DOHH2 (cell line): ENCODE results near the gene TTC28.

Experiments used
- H3F3A ChIP-seq: fragments of 200-600 bp; sonication (generic), shearing (Covaris generic); 2 replicates; pipeline ENCODE4 v1.6.0; 2016; ENCODE audit warnings: antibody characterized with exemption, mild to moderate bottlenecking; ENCODE audit not compliant: control insufficient read depth, insufficient read depth
- H3K27ac ChIP-seq: fragments of 200-600 bp; sonication (generic); 2 replicates; pipeline ENCODE4 v1.5.1; 2014; ENCODE audit warnings: low read depth, mild to moderate bottlenecking, low read length, moderate library complexity
- H3K27me3 ChIP-seq: fragments of 200-600 bp; sonication (generic); 2 replicates; pipeline ENCODE4 v1.6.1; 2014; ENCODE audit warnings: mild to moderate bottlenecking, low read length, mixed read lengths; ENCODE audit not compliant: control insufficient read depth
- H3K36me3 ChIP-seq: fragments of 200-600 bp; sonication (generic); 2 replicates; pipeline ENCODE4 v1.6.1; 2014; ENCODE audit warnings: mild to moderate bottlenecking, low read length, moderate library complexity, mixed read lengths; ENCODE audit not compliant: control insufficient read depth
- H3K4me1 ChIP-seq: fragments of 200-600 bp; sonication (generic); 2 replicates; pipeline ENCODE4 v1.6.1; 2014; ENCODE audit warnings: mild to moderate bottlenecking, low read length, mixed read lengths; ENCODE audit not compliant: control insufficient read depth
- H3K4me2 ChIP-seq: fragments of 200-600 bp; sonication (generic); 2 replicates; pipeline ENCODE4 v1.6.0; 2014; ENCODE audit warnings: mild to moderate bottlenecking, low read length, moderate library complexity
- H3K4me3 ChIP-seq: fragments of 200-600 bp; sonication (generic); 2 replicates; pipeline ENCODE4 v1.5.1; 2014; ENCODE audit warnings: mild to moderate bottlenecking, low read length, mixed read lengths
- H3K79me2 ChIP-seq: fragments of 200-600 bp; sonication (generic); 2 replicates; pipeline ENCODE4 v1.6.1; 2014; ENCODE audit warnings: mild to moderate bottlenecking, low read length, mixed read lengths; ENCODE audit not compliant: control insufficient read depth
- H3K9me2 ChIP-seq: fragments of 200-600 bp; sonication (generic); replicated peaks from 2 replicates; pipeline ENCODE4 v1.6.1; 2014; ENCODE audit warnings: mild to moderate bottlenecking, low read length, mixed read lengths; ENCODE audit not compliant: control insufficient read depth
- H3K9me3 ChIP-seq: fragments of 200-600 bp; sonication (generic); 2 replicates; pipeline ENCODE4 v1.6.1; 2014; ENCODE audit warnings: antibody characterized with exemption, low read length, mixed read lengths; ENCODE audit not compliant: control insufficient read depth, insufficient read depth
- H4K20me1 ChIP-seq: fragments of 200-600 bp; sonication (generic); 2 replicates; pipeline ENCODE4 v1.6.0; 2014; ENCODE audit warnings: low read depth, mild to moderate bottlenecking, antibody characterized with exemption, low read length, moderate library complexity; ENCODE audit not compliant: control insufficient read depth, insufficient read depth
- CTCF ChIP-seq: fragments of 200-600 bp; sonication (generic); IDR thresholded peaks from one replicate; pipeline ENCODE4 v1.5.1; 2014; ENCODE audit warnings: antibody characterized with exemption, mild to moderate bottlenecking, low read depth, low read length; ENCODE audit not compliant: poor library complexity, severe bottlenecking
- EZH2phosphoT487 ChIP-seq: fragments of 200-600 bp; sonication (generic); IDR thresholded peaks from 2 replicates; pipeline ENCODE4 v1.6.1; 2017; ENCODE audit warnings: borderline replicate concordance, mild to moderate bottlenecking, antibody characterized with exemption, low read length, moderate library complexity, mixed read lengths

Gene TTC28

GRCh38 chr22:27978317-27978716, 701.3 kb downstream of the TTC28 start:
- no peak overlapping the region for H3K4me3 ChIP-seq
- no peak overlapping the region for H3K27ac ChIP-seq
- no peak overlapping the region for H3K4me2 ChIP-seq
- no peaks in the 10 kb centered on the region for H3K79me2 ChIP-seq
- H3K27me3 ChIP-seq: no peaks in the 10 kb centered on the region
- no peaks in the 10 kb centered on the region for H4K20me1 ChIP-seq
- no peaks in the 10 kb centered on the region for H3K9me2 ChIP-seq
- no peaks in the 10 kb centered on the region for H3K4me1 ChIP-seq
- no peak for TF ChIP-seq CTCF
- no peak for TF ChIP-seq EZH2phosphoT487
- no peaks in the 10 kb centered on the region for H3F3A ChIP-seq
- H3K9me3 ChIP-seq: no peaks in the 10 kb centered on the region
- H3K36me3 ChIP-seq: no peaks in the 10 kb centered on the region

GRCh38 chr22:27976586-27976985, 703.1 kb downstream of the TTC28 start:
- TF ChIP-seq CTCF: no peak
- TF ChIP-seq EZH2phosphoT487: no peak
- Histone ChIP-seq H4K20me1 (no peaks in the 10 kb centered on the region), H3K4me1 (no peaks in the 10 kb centered on the region), H3K27me3 (no peaks in the 10 kb centered on the region), H3K36me3 (no peaks in the 10 kb centered on the region), H3K9me2 (no peaks in the 10 kb centered on the region), H3K27ac (no peak overlapping the region), H3K4me2 (no peak overlapping the region), H3K4me3 (no peak overlapping the region), H3K79me2 (no peaks in the 10 kb centered on the region), H3F3A (no peaks in the 10 kb centered on the region), H3K9me3 (no peaks in the 10 kb centered on the region)

DNA sequence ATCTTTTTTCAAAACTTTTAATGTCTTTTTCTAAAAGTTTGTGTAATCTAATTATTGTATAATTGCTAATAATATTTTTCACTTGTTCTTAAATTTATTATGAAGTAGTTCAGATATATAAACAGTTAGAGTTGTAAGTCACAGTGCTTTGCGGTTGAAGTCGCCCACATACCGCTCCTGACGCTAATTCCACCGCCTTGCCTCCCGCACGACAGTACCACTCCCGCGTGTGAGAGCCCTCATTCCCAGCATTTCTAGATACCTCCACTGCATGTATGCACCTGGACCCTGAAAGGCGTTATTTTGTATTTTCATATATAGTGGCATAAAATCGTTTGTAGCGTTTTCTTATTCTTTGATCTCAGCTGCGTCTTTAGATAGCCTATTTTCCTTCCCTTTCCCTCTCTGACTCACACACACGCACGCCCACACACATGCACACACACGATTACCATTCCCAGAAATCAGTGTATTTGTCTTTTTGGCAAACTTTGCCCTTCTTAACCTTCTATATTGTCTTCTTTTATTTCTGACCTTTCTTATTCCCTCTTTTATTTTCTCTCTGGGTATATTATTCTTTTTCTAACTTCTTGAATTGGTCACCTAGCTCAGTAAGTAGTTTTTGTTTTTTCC, 704.1 kb downstream of the TTC28 start:
- no peaks in the 10 kb centered on the region for H3F3A ChIP-seq
- no peak for TF ChIP-seq EZH2phosphoT487
- TF ChIP-seq CTCF: no peak
- H4K20me1 ChIP-seq: no peaks in the 10 kb centered on the region
- no peaks in the 10 kb centered on the region for H3K36me3 ChIP-seq
- no peaks in the 10 kb centered on the region for H3K9me3 ChIP-seq
- no peak overlapping the region for H3K27ac ChIP-seq
- H3K4me3 ChIP-seq: no peak overlapping the region
- no peaks in the 10 kb centered on the region for H3K4me1 ChIP-seq
- no peaks in the 10 kb centered on the region for H3K27me3 ChIP-seq
- no peaks in the 10 kb centered on the region for H3K79me2 ChIP-seq
- no peak overlapping the region for H3K4me2 ChIP-seq
- no peaks in the 10 kb centered on the region for H3K9me2 ChIP-seq
